OCI-LY3 (cell line): ENCODE results near the gene MTCL1.

Experiments
- H2AFZ ChIP-seq: fragments of 200-600, 300-600 bp; shearing (Covaris generic); 2 replicates; pipeline ENCODE4 v1.6.0; 2014; ENCODE audit warnings: antibody characterized with exemption, low read depth, low read length
- H3K27ac ChIP-seq: fragments of 200-600, 300-600 bp; sonication (generic); 2 replicates; pipeline ENCODE4 v1.5.1; 2014; ENCODE audit warnings: mild to moderate bottlenecking, low read length, moderate library complexity, mixed read lengths
- H3K27me3 ChIP-seq: fragments of 200-600, 300-600 bp; sonication (generic); 2 replicates; pipeline ENCODE4 v1.6.1; 2014; ENCODE audit warnings: low read depth, low read length, mixed read lengths
- H3K36me3 ChIP-seq: fragments of 200-600, 300-600 bp; sonication (generic); replicated peaks from 2 replicates; pipeline ENCODE3; 2014; ENCODE audit warnings: low read depth, low read length, mixed read lengths
- H3K4me1 ChIP-seq: fragments of 300-600, 200-600 bp; sonication (generic); 2 replicates; pipeline ENCODE4 v1.6.1; 2014; ENCODE audit warnings: low read length, mixed read lengths
- H3K4me2 ChIP-seq: fragments of 200-600, 300-600 bp; sonication (generic); 2 replicates; pipeline ENCODE4 v1.6.1; 2014; ENCODE audit warnings: low read length, mixed read lengths
- H3K4me3 ChIP-seq: fragments of 300-600, 200-600 bp; sonication (generic); 2 replicates; pipeline ENCODE4 v1.5.1; 2014; ENCODE audit warnings: antibody characterized with exemption, mild to moderate bottlenecking, low read length, moderate library complexity
- H3K79me2 ChIP-seq: fragments of 300-600, 200-600 bp; shearing (Covaris generic); 2 replicates; pipeline ENCODE4 v1.6.1; 2014; ENCODE audit warnings: mild to moderate bottlenecking, low read length, mixed read lengths
- H3K9ac ChIP-seq: fragments of 300-600, 200-600 bp; shearing (Covaris generic); 2 replicates; pipeline ENCODE4 v1.6.0; 2014; ENCODE audit warnings: mild to moderate bottlenecking, low read length, moderate library complexity
- H3K9me3 ChIP-seq: fragments of 200-600, 300-600 bp; shearing (Covaris generic); 2 replicates; pipeline ENCODE4 v1.6.1; 2014; ENCODE audit warnings: low read length, mixed read lengths; ENCODE audit not compliant: insufficient read depth
- H4K20me1 ChIP-seq: fragments of 200-600, 300-600 bp; sonication (generic); 2 replicates; pipeline ENCODE4 v1.6.1; 2016; ENCODE audit warnings: low read length, mixed read lengths; ENCODE audit not compliant: insufficient read depth
- EZH2phosphoT487 ChIP-seq: fragments of 200-600 bp; shearing (Covaris generic); IDR thresholded peaks from 2 replicates; pipeline ENCODE4 v1.6.1; 2018; ENCODE audit warnings: antibody characterized with exemption, mixed run types, low read depth
- TF ChIP-seq, protein P1 (sequence below): fragments of 200-600, 300-600 bp; sonication (generic); IDR thresholded peaks from 2 replicates; pipeline ENCODE4 v1.5.1; 2014; ENCODE audit warnings: antibody characterized with exemption, low read length, low read depth

Gene MTCL1

DNA sequence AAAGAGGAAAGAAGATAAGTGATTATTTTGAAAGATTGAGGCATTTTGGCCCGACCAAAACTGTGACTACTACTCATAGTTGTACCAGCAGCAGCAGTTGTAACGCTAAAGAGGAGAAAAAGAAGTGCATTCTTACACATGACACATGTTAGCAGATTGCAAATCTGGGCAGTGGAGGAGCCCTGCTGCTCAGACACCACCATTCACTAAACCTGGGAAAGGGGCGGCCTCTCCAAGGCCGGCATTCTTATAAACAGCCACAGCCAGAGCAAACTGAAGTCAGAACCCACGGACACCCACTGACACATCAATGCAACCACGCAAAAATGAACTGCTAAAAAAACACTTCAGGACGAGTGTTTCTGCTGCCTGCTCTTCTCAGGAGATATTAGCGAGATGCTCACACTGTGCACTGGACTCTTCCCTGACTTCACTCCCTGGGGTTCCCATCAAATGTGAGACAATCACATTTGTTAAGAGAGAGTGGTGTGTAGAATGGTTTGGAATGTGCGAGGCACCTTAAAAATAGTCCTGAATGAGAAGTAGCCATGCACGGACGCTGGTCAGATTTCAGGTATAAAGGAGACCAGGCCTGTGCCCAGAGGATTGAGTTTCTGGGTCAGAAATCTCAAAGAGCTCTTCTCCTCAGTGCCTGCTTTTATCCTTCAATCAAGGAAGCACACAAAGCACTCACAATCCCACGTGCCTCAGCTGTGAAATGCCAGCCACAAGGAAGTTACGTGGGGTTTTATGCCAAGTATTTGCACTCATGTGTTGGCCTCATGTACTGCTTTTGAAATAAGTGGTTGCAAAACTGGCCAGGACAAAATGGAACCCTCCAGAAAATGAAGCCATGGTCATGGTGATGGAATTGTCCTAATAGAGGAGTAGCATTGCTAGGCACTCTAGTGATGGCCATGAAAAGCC, 83.4 kb downstream of the MTCL1 start:
- Histone ChIP-seq H3K9ac (no peak overlapping the region), H3K27ac (no peak overlapping the region), H3K9me3 (no peaks in the 10 kb centered on the region), H4K20me1 (no peaks in the 10 kb centered on the region), H3K79me2 (no peaks in the 10 kb centered on the region), H3K4me1 (peaks cover 12% of the 10 kb centered on the region), H3K27me3 (no peaks in the 10 kb centered on the region), H3K4me3 (no peak overlapping the region), H2AFZ (no peak overlapping the region), H3K36me3 (peaks cover 16% of the 10 kb centered on the region), H3K4me2 (no peak overlapping the region)
- TF ChIP-seq EZH2phosphoT487 = no peak
- TF ChIP-seq, protein P1, sequence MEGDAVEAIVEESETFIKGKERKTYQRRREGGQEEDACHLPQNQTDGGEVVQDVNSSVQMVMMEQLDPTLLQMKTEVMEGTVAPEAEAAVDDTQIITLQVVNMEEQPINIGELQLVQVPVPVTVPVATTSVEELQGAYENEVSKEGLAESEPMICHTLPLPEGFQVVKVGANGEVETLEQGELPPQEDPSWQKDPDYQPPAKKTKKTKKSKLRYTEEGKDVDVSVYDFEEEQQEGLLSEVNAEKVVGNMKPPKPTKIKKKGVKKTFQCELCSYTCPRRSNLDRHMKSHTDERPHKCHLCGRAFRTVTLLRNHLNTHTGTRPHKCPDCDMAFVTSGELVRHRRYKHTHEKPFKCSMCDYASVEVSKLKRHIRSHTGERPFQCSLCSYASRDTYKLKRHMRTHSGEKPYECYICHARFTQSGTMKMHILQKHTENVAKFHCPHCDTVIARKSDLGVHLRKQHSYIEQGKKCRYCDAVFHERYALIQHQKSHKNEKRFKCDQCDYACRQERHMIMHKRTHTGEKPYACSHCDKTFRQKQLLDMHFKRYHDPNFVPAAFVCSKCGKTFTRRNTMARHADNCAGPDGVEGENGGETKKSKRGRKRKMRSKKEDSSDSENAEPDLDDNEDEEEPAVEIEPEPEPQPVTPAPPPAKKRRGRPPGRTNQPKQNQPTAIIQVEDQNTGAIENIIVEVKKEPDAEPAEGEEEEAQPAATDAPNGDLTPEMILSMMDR = no peak

DNA sequence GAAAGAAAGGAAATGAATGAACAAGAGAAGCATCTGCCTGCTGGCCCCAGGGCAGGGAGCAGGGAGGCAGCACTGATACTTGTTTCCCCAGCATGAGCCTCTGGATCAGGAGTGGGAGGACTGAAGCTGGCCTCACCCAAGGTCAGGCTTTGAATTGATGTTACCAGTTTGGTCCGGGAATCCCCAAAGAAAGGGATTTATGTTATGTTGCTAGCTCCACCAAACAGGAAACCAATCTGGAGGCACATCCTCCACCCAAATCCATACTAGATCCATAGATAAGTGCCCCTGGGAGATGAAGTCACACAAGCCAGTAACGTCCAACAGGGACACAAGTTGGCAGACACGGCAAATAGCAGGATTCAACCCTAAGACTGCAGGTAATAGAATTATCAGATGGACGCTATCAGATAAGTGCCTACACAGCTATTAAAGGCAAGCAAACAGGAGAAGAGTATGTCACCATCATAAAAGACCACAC, 85.9 kb downstream of the MTCL1 start:
- TF ChIP-seq, protein P1 = no peak
- no peak for TF ChIP-seq EZH2phosphoT487
- no peaks in the 10 kb centered on the region for H3K9me3 ChIP-seq
- no peak overlapping the region for H3K9ac ChIP-seq
- peaks cover 9% of the 10 kb centered on the region for H3K36me3 ChIP-seq
- no peaks in the 10 kb centered on the region for H4K20me1 ChIP-seq
- H3K4me3 ChIP-seq = no peak overlapping the region
- no peak overlapping the region for H3K27ac ChIP-seq
- no peaks in the 10 kb centered on the region for H3K27me3 ChIP-seq
- no peak overlapping the region for H2AFZ ChIP-seq
- H3K79me2 ChIP-seq = no peaks in the 10 kb centered on the region
- peaks cover 9% of the 10 kb centered on the region for H3K4me1 ChIP-seq
- H3K4me2 ChIP-seq = no peak overlapping the region

DNA sequence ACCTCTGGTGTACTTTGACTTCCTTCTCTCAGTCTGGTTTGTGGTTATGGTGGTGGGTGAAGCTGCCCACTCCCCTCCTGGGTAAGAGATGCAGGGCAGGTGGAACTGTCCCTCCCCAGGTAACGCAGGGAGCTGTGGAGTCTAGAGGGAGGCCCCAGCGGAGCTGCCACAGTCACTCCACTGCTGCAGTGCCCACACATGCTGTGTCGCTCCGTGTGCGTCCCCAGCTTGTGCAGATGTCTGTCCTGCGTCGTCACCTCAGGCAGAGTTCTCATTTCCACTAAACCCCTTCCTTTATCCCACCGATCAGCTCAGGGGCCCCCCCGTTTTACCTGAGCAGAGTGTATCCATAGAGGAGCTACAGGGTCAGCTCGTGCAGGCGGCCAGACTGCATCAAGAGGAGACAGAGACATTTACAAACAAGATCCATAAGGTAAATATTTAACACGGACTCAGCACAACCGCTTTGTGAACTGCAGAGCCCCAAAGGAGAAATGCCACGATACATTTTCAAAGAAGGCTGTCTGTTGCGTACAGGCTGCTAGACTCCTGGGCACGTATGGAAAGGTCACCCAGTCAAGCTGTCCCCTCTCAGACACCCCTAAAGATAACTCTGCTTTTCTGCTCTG, 87.4 kb downstream of the MTCL1 start:
- Histone ChIP-seq H3K4me2 (no peak overlapping the region), H4K20me1 (no peaks in the 10 kb centered on the region), H3K4me3 (no peak overlapping the region), H3K27ac (no peak overlapping the region), H3K9ac (no peak overlapping the region), H3K9me3 (no peaks in the 10 kb centered on the region), H3K79me2 (no peaks in the 10 kb centered on the region), H3K4me1 (no peaks in the 10 kb centered on the region), H3K27me3 (no peaks in the 10 kb centered on the region), H2AFZ (no peak overlapping the region), H3K36me3 (peaks cover 4% of the 10 kb centered on the region)
- TF ChIP-seq, protein P1 = no peak
- TF ChIP-seq EZH2phosphoT487 = no peak

DNA sequence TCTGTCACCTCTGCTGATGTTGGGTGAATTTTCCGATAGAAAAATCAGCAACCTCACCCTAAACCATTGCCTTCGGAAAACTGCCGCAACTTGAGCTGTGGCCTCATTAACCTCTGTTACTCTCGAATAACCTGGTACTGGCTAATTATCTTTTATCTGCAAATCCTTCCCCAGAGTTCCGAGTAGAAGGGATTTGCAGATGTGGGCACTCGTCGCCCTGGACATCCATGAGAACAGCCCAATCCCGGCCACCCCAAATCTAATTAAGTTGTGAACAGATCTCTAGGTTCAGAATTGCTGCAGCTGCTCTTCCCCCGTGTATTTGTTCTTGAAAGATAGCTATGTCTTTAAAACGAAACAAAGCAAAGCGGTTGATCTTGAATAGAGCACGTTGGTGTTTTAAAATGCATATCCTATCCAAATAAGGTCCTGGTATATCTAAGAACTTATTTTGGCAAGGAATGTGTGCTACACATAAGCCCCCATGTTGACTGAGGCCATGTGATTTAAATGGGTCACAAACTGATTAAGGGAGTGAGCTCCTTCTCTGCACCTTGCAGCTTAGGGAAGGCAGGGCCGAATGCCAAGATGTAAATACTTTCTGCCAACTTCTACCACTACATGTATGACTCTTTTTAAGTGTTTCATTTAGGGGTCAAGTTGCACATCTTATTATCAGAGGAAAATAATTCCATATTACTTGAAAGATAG, 88.2 kb downstream of the MTCL1 start:
- H3K9ac ChIP-seq = no peak overlapping the region
- TF ChIP-seq EZH2phosphoT487 = no peak
- TF ChIP-seq, protein P1 = no peak
- H3K27me3 ChIP-seq = no peaks in the 10 kb centered on the region
- H3K4me2 ChIP-seq = no peak overlapping the region
- H3K4me1 ChIP-seq = no peaks in the 10 kb centered on the region
- H3K27ac ChIP-seq = no peak overlapping the region
- H2AFZ ChIP-seq = no peak overlapping the region
- H3K4me3 ChIP-seq = no peak overlapping the region
- H3K36me3 ChIP-seq = peaks cover 4% of the 10 kb centered on the region
- H4K20me1 ChIP-seq = no peaks in the 10 kb centered on the region
- H3K79me2 ChIP-seq = no peaks in the 10 kb centered on the region
- no peaks in the 10 kb centered on the region for H3K9me3 ChIP-seq
